Endothelial cell of umbilical vein (primary cell): ENCODE measurements around the gene FYN. TPM values are rescaled to one million over a fixed set of nuclear protein-coding genes. Genes with fewer than 3 reads are reported as not detected.

ENCODE experiments used
- BruUV-seq: library from RNA; stranded (reverse); fragments of 400-500 nt; replicated peaks from 2 replicates; lab custom pipeline; 2021; lab: Mats Ljungman, UMichigan
- CTCF ChIA-PET: fragments of 300-600, 350-600 bp; sonication (Branson Sonifier 250); formaldehyde crosslinking; loops from one replicate; lab custom pipeline; 2021; ENCODE audit warnings: antibody characterized with exemption, inconsistent platforms; lab: Charles Lee
- POLR2A ChIA-PET: fragments of 300-600, 350-600 bp; sonication (Branson Sonifier 250); formaldehyde crosslinking; loops from one replicate; lab custom pipeline; 2021; ENCODE audit warnings: antibody characterized with exemption, inconsistent platforms; lab: Charles Lee
- DNase-seq: peaks from one replicate; pipeline ENCODE4 v3.0.0-alpha.2; 2011; ENCODE audit warnings: low read depth, low spot score
- FAIRE-seq: peaks from 2 replicates; lab custom pipeline; 2011; peaks lifted over from hg19 to GRCh38; lab: Jason Lieb, UNC
- H2AFZ ChIP-seq: 2 replicates; pipeline ENCODE4 v1.6.0; 2012; ENCODE audit warnings: low read depth, low read length, control low read depth, inconsistent platforms
- H3K27ac ChIP-seq: 2 replicates; pipeline ENCODE4 v1.5.1; 2011; ENCODE audit warnings: low read depth, mild to moderate bottlenecking, control low read depth, low read length, moderate library complexity; ENCODE audit not compliant: insufficient read depth
- H3K27me3 ChIP-seq, 2 experiments: 2 replicates each; pipeline versions ENCODE4 v1.6.0 to v1.6.1; 2011; ENCODE audit warnings: low read length in 2 of 2, mixed read lengths in 1 of 2; ENCODE audit not compliant: control insufficient read depth in 2 of 2, insufficient read depth in 2 of 2
- H3K36me3 ChIP-seq, 2 experiments: 2 replicates in 1 of 2; 3 replicates in 1 of 2; pipeline ENCODE4 v1.5.1; 2011; ENCODE audit warnings: low read length in 2 of 2, mild to moderate bottlenecking in 1 of 2, moderate library complexity in 1 of 2; ENCODE audit not compliant: control insufficient read depth in 2 of 2, insufficient read depth in 2 of 2; ENCODE audit errors: extremely low read depth in 1 of 2
- H3K4me1 ChIP-seq: 3 replicates; pipeline ENCODE4 v1.5.1; 2011; ENCODE audit warnings: mild to moderate bottlenecking, low read length; ENCODE audit not compliant: control insufficient read depth, insufficient read depth; ENCODE audit errors: extremely low read depth
- H3K4me2 ChIP-seq: 2 replicates; pipeline ENCODE4 v1.6.1; 2011; ENCODE audit warnings: low read length, control low read depth, mixed read lengths; ENCODE audit not compliant: insufficient read depth
- H3K4me3 ChIP-seq, 3 experiments: fragments of 200-600 bp in 1 of 3; sonication (generic), shearing (Covaris generic) in 1 of 3; replicated peaks in 1 of 3; 2 replicates each; pipeline ENCODE4 v1.5.1; 2011 to 2016; ENCODE audit warnings: control low read depth in 3 of 3, low read length in 3 of 3, mild to moderate bottlenecking in 2 of 3, inconsistent platforms in 1 of 3, low read depth in 1 of 3, moderate library complexity in 1 of 3; ENCODE audit not compliant: insufficient read depth in 1 of 3
- H3K79me2 ChIP-seq: 2 replicates; pipeline ENCODE4 v1.6.0; 2012; ENCODE audit warnings: low read length, inconsistent platforms; ENCODE audit not compliant: control insufficient read depth, insufficient read depth
- H3K9ac ChIP-seq: replicated peaks from 2 replicates; pipeline ENCODE3; 2011; ENCODE audit warnings: low read length, control low read depth; ENCODE audit not compliant: insufficient read depth; ENCODE audit errors: extremely low read depth
- H3K9me1 ChIP-seq: replicated peaks from 3 replicates; pipeline ENCODE4 v1.6.0; 2011; ENCODE audit warnings: mild to moderate bottlenecking, low read length; ENCODE audit not compliant: control insufficient read depth, insufficient read depth; ENCODE audit errors: extremely low read depth
- H3K9me3 ChIP-seq: replicated peaks from 2 replicates; pipeline ENCODE4 v1.5.1; 2012; ENCODE audit warnings: low read length, inconsistent platforms; ENCODE audit not compliant: control insufficient read depth, insufficient read depth
- H4K20me1 ChIP-seq: replicated peaks from 2 replicates; pipeline ENCODE3; 2011; ENCODE audit warnings: mild to moderate bottlenecking, low read length; ENCODE audit not compliant: control insufficient read depth, insufficient read depth; ENCODE audit errors: extremely low read depth
- EZH2 ChIP-seq: IDR thresholded peaks from 2 replicates; pipeline ENCODE4 v1.6.1; 2012; ENCODE audit warnings: borderline replicate concordance, low read depth, mild to moderate bottlenecking, moderate library complexity, low read length, inconsistent platforms; ENCODE audit not compliant: severe bottlenecking
- FOS ChIP-seq: IDR thresholded peaks from 2 replicates; pipeline ENCODE4 v1.6.1; 2011; ENCODE audit warnings: mild to moderate bottlenecking, low read length, moderate library complexity, borderline replicate concordance; ENCODE audit not compliant: insufficient read depth
- GATA2 ChIP-seq: IDR thresholded peaks from 2 replicates; pipeline ENCODE4 v1.7.0; 2011; ENCODE audit warnings: low read depth, mild to moderate bottlenecking, moderate library complexity, mixed read lengths, low read length; ENCODE audit not compliant: insufficient read length, insufficient read depth
- JUN ChIP-seq: IDR thresholded peaks from 2 replicates; pipeline ENCODE4 v1.6.1; 2011; ENCODE audit warnings: borderline replicate concordance, low read depth; ENCODE audit not compliant: insufficient read length, insufficient read depth
- MYC ChIP-seq: IDR thresholded peaks from one replicate; pipeline ENCODE4 v1.6.1; 2011; ENCODE audit warnings: mild to moderate bottlenecking, low read depth, low read length
- POLR2A ChIP-seq: IDR thresholded peaks from 2 replicates; pipeline ENCODE4 v1.6.1; 2012; ENCODE audit warnings: low read depth, mild to moderate bottlenecking, control low read depth, low read length
- POLR2AphosphoS5 ChIP-seq: IDR thresholded peaks from 2 replicates; pipeline ENCODE4 v1.6.1; 2012; ENCODE audit warnings: low read depth, mild to moderate bottlenecking, control low read depth, low read length, moderate library complexity; ENCODE audit not compliant: insufficient read depth
- dilution Hi-C: fragments of 300-500 bp; cut with MboI; formaldehyde crosslinking; loops from one replicate; pipeline ENCODE4 v1.15.0; 2019; ENCODE audit warnings: low sequenced_read_pairs; ENCODE audit not compliant: extremely low pct_ligation_motif_present
- intact Hi-C: fragments of 100-400 bp; cut with micrococcal nuclease; formaldehyde crosslinking; loops from one replicate; pipeline ENCODE4 v1.10.0; 2022
- polyA plus RNA-seq, 4 experiments: library from polyadenylated mRNA; depleted of rRNA in 3 of 4; stranded (reverse) in 3 of 4; unstranded in 1 of 4; fragments of >200 nt; gene quantifications; 2 replicates each; pipeline versions ENCODE4 v1.2.1 to v1.2.3, GENCODE V29; 2011 to 2012; ENCODE audit warnings: missing spikeins in 1 of 4
- total RNA-seq: library from RNA; stranded (reverse); gene quantifications from 2 replicates; pipeline ENCODE4 v1.2.3, GENCODE V29; 2021
- TF ChIP-seq, protein P1 (sequence below), 2 donors: IDR thresholded peaks; 1 replicate in 1 of 2; 2 replicates in 1 of 2; pipeline ENCODE4 v1.5.1; 2011; ENCODE audit warnings: low read length in 2 of 2, mild to moderate bottlenecking in 2 of 2, moderate library complexity in 2 of 2, control low read depth in 1 of 2, inconsistent platforms in 1 of 2, low read depth in 1 of 2; ENCODE audit not compliant: insufficient read depth in 1 of 2; ENCODE audit errors: extremely low read depth in 1 of 2
- TF ChIP-seq, protein P2 (sequence below): IDR thresholded peaks from 2 replicates; pipeline ENCODE4 v1.6.1; 2011; ENCODE audit not compliant: insufficient read depth, insufficient read length

FYN gene
- total and polyA plus RNA-seq, 2 donors (not counting 3 experiments of a cell fraction or from before 2014, with no cell fraction given), result 69.0 to 143 TPM

- dilution Hi-C loops, result no loop called here
- Histone ChIP-seq H3K4me3 (no peak overlapping the region), H4K20me1 (no peaks in the 10 kb centered on the region), H3K36me3 (peaks cover 0 to 12% of the 10 kb centered on the region in 2 experiments), H3K9me3 (no peaks in the 10 kb centered on the region), H3K27me3 (no peaks in the 10 kb centered on the region), H3K4me2 (no peak overlapping the region), H3K9me1 (no peaks in the 10 kb centered on the region), H3K79me2 (no peaks in the 10 kb centered on the region), H3K9ac (no peak overlapping the region), H2AFZ (no peak overlapping the region), H3K27ac (no peak overlapping the region), H3K4me1 (no peaks in the 10 kb centered on the region)
- BruUV-seq, result no TSS peak
- DNase-seq (no peak), FAIRE-seq (no peak)
- intact Hi-C loops, result no loop called here
- TF ChIP-seq FOS, result no peak
- TF ChIP-seq POLR2AphosphoS5, result no peak
- TF ChIP-seq, protein P1, sequence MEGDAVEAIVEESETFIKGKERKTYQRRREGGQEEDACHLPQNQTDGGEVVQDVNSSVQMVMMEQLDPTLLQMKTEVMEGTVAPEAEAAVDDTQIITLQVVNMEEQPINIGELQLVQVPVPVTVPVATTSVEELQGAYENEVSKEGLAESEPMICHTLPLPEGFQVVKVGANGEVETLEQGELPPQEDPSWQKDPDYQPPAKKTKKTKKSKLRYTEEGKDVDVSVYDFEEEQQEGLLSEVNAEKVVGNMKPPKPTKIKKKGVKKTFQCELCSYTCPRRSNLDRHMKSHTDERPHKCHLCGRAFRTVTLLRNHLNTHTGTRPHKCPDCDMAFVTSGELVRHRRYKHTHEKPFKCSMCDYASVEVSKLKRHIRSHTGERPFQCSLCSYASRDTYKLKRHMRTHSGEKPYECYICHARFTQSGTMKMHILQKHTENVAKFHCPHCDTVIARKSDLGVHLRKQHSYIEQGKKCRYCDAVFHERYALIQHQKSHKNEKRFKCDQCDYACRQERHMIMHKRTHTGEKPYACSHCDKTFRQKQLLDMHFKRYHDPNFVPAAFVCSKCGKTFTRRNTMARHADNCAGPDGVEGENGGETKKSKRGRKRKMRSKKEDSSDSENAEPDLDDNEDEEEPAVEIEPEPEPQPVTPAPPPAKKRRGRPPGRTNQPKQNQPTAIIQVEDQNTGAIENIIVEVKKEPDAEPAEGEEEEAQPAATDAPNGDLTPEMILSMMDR (IDR thresholded peaks at IDR 0.05; ENCODE audit: extremely low read depth in 1 of 2, insufficient read depth in 1 of 2, low read depth in 1 of 2, low read length in 2 of 2), result no peak
- TF ChIP-seq JUN, result no peak
- no peak for TF ChIP-seq GATA2
- TF ChIP-seq, protein P2, sequence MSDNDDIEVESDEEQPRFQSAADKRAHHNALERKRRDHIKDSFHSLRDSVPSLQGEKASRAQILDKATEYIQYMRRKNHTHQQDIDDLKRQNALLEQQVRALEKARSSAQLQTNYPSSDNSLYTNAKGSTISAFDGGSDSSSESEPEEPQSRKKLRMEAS, result no peak
- TF ChIP-seq MYC, result no peak
- no peak for TF ChIP-seq POLR2A
- TF ChIP-seq EZH2, result no peak
- ChIA-PET CTCF (no interaction called here), POLR2A (no interaction called here)
Measured at GRCh38 chr6:111718990-111719389, 154.3 kb downstream of the FYN start.
